IMR-90 (cell line): ENCODE data around the gene CT45A9. TPM values are rescaled to one million over a fixed set of nuclear protein-coding genes. Genes with fewer than 3 reads are reported as not detected.

ENCODE experiments used
- ATAC-seq: fragments of 200-7000 bp; cut with Tn5 transposase; 2 replicates; pipeline ENCODE4 v1.9.1; 2020; ENCODE audit warnings: low read depth, mild to moderate bottlenecking, moderate library complexity
- BruUV-seq: library from RNA; stranded (reverse); fragments of 400-500 nt; replicated peaks from 2 replicates; lab custom pipeline; 2021; lab: Mats Ljungman, UMichigan
- CTCF ChIA-PET: fragments of 300-600 bp; formaldehyde crosslinking; extraction: SDS; loops from one replicate; lab custom pipeline; 2021; ENCODE audit warnings: antibody characterized with exemption; lab: Yijun Ruan, JAX
- POLR2A ChIA-PET: fragments of 300-600 bp; sonication (Branson Sonifier 250); formaldehyde crosslinking; loops from one replicate; lab custom pipeline; 2022; ENCODE audit warnings: antibody characterized with exemption; ENCODE audit not compliant: unreplicated experiment; lab: Charles Lee
- DNase-seq: peaks from one replicate; pipeline ENCODE4 v3.0.0; 2013
- H2AFZ ChIP-seq: replicated peaks from 2 replicates; pipeline ENCODE3; 2013; ENCODE audit warnings: low read length, mild to moderate bottlenecking; ENCODE audit not compliant: poor library complexity
- H2AK5ac ChIP-seq: 2 replicates; pipeline ENCODE4 v1.6.1; 2013; ENCODE audit warnings: low read depth, low read length, inconsistent platforms
- H2AK9ac ChIP-seq: replicated peaks from 2 replicates; pipeline ENCODE3; 2013; ENCODE audit warnings: mild to moderate bottlenecking, low read depth, low read length, moderate library complexity; ENCODE audit not compliant: poor library complexity
- H2BK120ac ChIP-seq: 2 replicates; pipeline ENCODE4 v1.6.1; 2013; ENCODE audit warnings: low read depth, low read length, inconsistent platforms
- H2BK15ac ChIP-seq: 3 replicates; pipeline ENCODE4 v1.6.1; 2013; ENCODE audit warnings: low read depth, low read length, inconsistent platforms
- H2BK20ac ChIP-seq: 2 replicates; pipeline ENCODE4 v1.6.1; 2013; ENCODE audit warnings: low read depth, mild to moderate bottlenecking, inconsistent platforms, low read length, moderate library complexity
- H2BK5ac ChIP-seq: 2 replicates; pipeline ENCODE4 v1.6.1; 2013; ENCODE audit warnings: mild to moderate bottlenecking, low read depth, low read length, inconsistent platforms; ENCODE audit not compliant: poor library complexity, severe bottlenecking
- H3K14ac ChIP-seq: replicated peaks from 2 replicates; pipeline ENCODE4 v1.6.1; 2013; ENCODE audit warnings: low read depth, low read length, inconsistent platforms
- H3K18ac ChIP-seq: 2 replicates; pipeline ENCODE4 v1.6.1; 2013; ENCODE audit warnings: low read depth, low read length, control low read depth
- H3K23ac ChIP-seq: 2 replicates; pipeline ENCODE4 v1.6.1; 2013; ENCODE audit warnings: low read depth, low read length, inconsistent platforms
- H3K27ac ChIP-seq: 2 replicates; pipeline ENCODE4 v1.5.1; 2013; ENCODE audit warnings: mild to moderate bottlenecking, control low read depth, low read length; ENCODE audit not compliant: insufficient read depth
- H3K27me3 ChIP-seq: 2 replicates; pipeline ENCODE4 v1.6.1; 2013; ENCODE audit warnings: low read length; ENCODE audit not compliant: control insufficient read depth, insufficient read depth
- H3K36me3 ChIP-seq: 2 replicates; pipeline ENCODE4 v1.6.1; 2013; ENCODE audit warnings: low read length, mixed read lengths; ENCODE audit not compliant: control insufficient read depth, insufficient read depth
- H3K4ac ChIP-seq: 2 replicates; pipeline ENCODE4 v1.6.1; 2013; ENCODE audit warnings: low read depth, low read length, inconsistent platforms
- H3K4me1 ChIP-seq: 2 replicates; pipeline ENCODE4 v1.6.1; 2013; ENCODE audit warnings: low read length, mixed read lengths; ENCODE audit not compliant: control insufficient read depth, insufficient read depth
- H3K4me2 ChIP-seq: 2 replicates; pipeline ENCODE4 v1.6.1; 2013; ENCODE audit warnings: low read depth, mild to moderate bottlenecking, control low read depth, low read length, moderate library complexity
- H3K4me3 ChIP-seq: 2 replicates; pipeline ENCODE4 v1.5.1; 2013; ENCODE audit warnings: low read depth, mild to moderate bottlenecking, control low read depth, low read length, moderate library complexity; ENCODE audit not compliant: insufficient read depth
- H3K56ac ChIP-seq: 2 replicates; pipeline ENCODE4 v1.6.1; 2013; ENCODE audit warnings: low read length, inconsistent platforms; ENCODE audit not compliant: insufficient read depth; ENCODE audit errors: extremely low read depth
- H3K79me1 ChIP-seq, 2 experiments: 2 replicates each; pipeline ENCODE4 v1.6.1; 2013; ENCODE audit warnings: low read length in 2 of 2, inconsistent platforms in 1 of 2, low read depth in 1 of 2
- H3K9ac ChIP-seq: 2 replicates; pipeline ENCODE4 v1.6.1; 2013; ENCODE audit warnings: low read depth, low read length, control low read depth
- H3K9me1 ChIP-seq: 2 replicates; pipeline ENCODE4 v1.6.1; 2013; ENCODE audit warnings: low read length, inconsistent platforms; ENCODE audit not compliant: insufficient read depth
- H3K9me3 ChIP-seq: 2 replicates; pipeline ENCODE4 v1.6.1; 2013; ENCODE audit warnings: low read length; ENCODE audit not compliant: control insufficient read depth, insufficient read depth
- H4K20me1 ChIP-seq: 2 replicates; pipeline ENCODE4 v1.6.1; 2013; ENCODE audit warnings: low read length, inconsistent platforms; ENCODE audit not compliant: insufficient read depth
- H4K5ac ChIP-seq: 2 replicates; pipeline ENCODE4 v1.6.1; 2013; ENCODE audit warnings: mild to moderate bottlenecking, low read depth, low read length, control low read depth
- H4K8ac ChIP-seq, 2 experiments: 2 replicates each; pipeline ENCODE4 v1.6.1; 2013; ENCODE audit warnings: low read depth in 2 of 2, low read length in 2 of 2, control low read depth in 1 of 2, inconsistent platforms in 1 of 2
- H4K91ac ChIP-seq: 2 replicates; pipeline ENCODE4 v1.6.1; 2013; ENCODE audit warnings: low read depth, low read length, inconsistent platforms; ENCODE audit not compliant: insufficient read depth
- NFE2L2 ChIP-seq: fragments of 150-350 bp; IDR thresholded peaks from 2 replicates; pipeline ENCODE4 v1.6.1; 2016; ENCODE audit warnings: low read depth, mild to moderate bottlenecking, low read length
- POLR2A ChIP-seq: IDR thresholded peaks from 2 replicates; pipeline ENCODE4 v1.6.1; 2012; ENCODE audit warnings: mild to moderate bottlenecking, low read depth, low read length
- WGBS, 2 experiments: methylation state at CpG; one replicate each; pipeline versions ENCODE4 v1.1.5 to v1.1.7; 2013; ENCODE audit warnings: missing lambda C conversion rate in 2 of 2; ENCODE audit not compliant: insufficient read length in 1 of 2; ENCODE audit errors: extremely low coverage in 2 of 2; 5-methylcytosine and 5-hydroxymethylcytosine counted together
- dilution Hi-C: fragments of 300-500 bp; cut with HindIII; formaldehyde crosslinking; loops from one replicate; pipeline ENCODE4 v1.14.3; 2018; ENCODE audit warnings: low sequenced_read_pairs; ENCODE audit not compliant: unreplicated experiment
- in situ Hi-C: fragments of 300-500 bp; cut with MboI; formaldehyde crosslinking; loops from 3 replicates; pipeline ENCODE4 v1.14.3; 2019; ENCODE audit warnings: low sequenced_read_pairs, inconsistent platforms, mixed read lengths
- intact Hi-C: fragments of 100-400 bp; cut with micrococcal nuclease; formaldehyde crosslinking; loops from 2 replicates; pipeline ENCODE4 v1.10.0; 2022
- polyA plus RNA-seq, 3 experiments: library from polyadenylated mRNA; depleted of rRNA; stranded (reverse); fragments of >200 nt; gene quantifications; 2 replicates each; pipeline ENCODE4 v1.2.3, GENCODE V29; 2012; ENCODE audit warnings: low replicate concordance in 1 of 3
- total RNA-seq: library from RNA; depleted of rRNA; stranded (reverse); fragments of >200 nt; gene quantifications from 2 replicates; pipeline ENCODE4 v1.2.3, GENCODE V29; 2012

Gene CT45A9
- total and polyA plus RNA-seq, 2 of the 4 experiments (the other 2 are of a cell fraction) = not detected

DNA sequence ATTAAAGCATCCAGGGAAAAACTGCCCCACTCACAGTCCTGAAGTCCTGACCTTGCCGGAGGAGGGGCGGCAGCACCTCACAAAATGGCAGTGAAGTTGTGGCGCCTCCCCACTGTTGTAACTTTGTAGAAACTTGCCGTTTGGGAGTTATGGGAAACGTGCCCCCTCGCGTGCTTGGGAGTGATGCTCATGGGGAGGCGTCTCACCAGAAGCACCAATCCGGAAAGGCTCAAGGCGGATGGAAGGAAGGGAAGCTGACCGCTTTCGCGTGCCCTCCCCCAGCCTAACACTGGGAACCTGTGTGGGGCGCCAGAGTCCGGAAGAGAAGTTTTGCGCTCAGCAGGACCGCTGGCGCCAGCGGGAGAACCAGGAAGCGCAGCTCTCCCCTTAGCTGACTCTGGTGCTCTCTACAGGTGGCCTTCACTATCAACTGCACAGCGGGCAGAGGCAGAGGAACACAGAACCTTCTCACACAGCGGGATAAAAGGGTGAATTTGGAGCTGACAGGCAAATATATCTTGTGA is 21.7 kb upstream of the CT45A9 start, which contains the start of the genes CT45A10 and SAGE1:
Gene CT45A10 (minus strand): TSS at position 151 of the 524 bp plus-strand sequence. CDS start 8,100 bp downstream, outside the sequence.
Gene SAGE1 (plus strand): TSS at position 423 of the 524 bp plus-strand sequence. CDS start 2,527 bp downstream, outside the sequence.
- H2BK15ac ChIP-seq = no peak within 1 kb of the TSS
- H3K79me1 ChIP-seq = no peaks in the 10 kb centered on the region
- H3K36me3 ChIP-seq = no peaks in the 10 kb centered on the region
- H2BK20ac ChIP-seq = no peak within 1 kb of the TSS
- no peak within 1 kb of the TSS for H3K9ac ChIP-seq
- TF ChIP-seq NFE2L2 = no peak
- TF ChIP-seq POLR2A = no peak
- no peak within 1 kb of the TSS for H2BK5ac ChIP-seq
- H3K4me2 ChIP-seq = no peak within 1 kb of the TSS
- H4K8ac ChIP-seq = no peak within 1 kb of the TSS
- no peaks in the 10 kb centered on the region for H3K9me1 ChIP-seq
- no peak for DNase-seq
- 80% methylated on average over 4 of the region's 22 CpGs; no CpG with 5 or more reads in 1 of the 2 experiments for WGBS, 2 experiments
- H3K14ac ChIP-seq = no peak within 1 kb of the TSS
- no peak within 1 kb of the TSS for H4K91ac ChIP-seq
- no peak within 1 kb of the TSS for H2AK9ac ChIP-seq
- H3K27me3 ChIP-seq = no peaks in the 10 kb centered on the region
- in situ Hi-C loops (no loop called here), intact Hi-C loops (no loop called here), dilution Hi-C loops (no loop called here)
- H2AK5ac ChIP-seq = no peak within 1 kb of the TSS
- no peaks in the 10 kb centered on the region for H4K20me1 ChIP-seq
- no TSS peak for BruUV-seq
- H2AFZ ChIP-seq = no peak within 1 kb of the TSS
- POLR2A ChIA-PET = no interaction called here
- no peak for ATAC-seq
- H3K27ac ChIP-seq = no peak within 1 kb of the TSS
- H3K56ac ChIP-seq = no peak within 1 kb of the TSS
- no peak within 1 kb of the TSS for H3K23ac ChIP-seq
- H3K4ac ChIP-seq = no peak within 1 kb of the TSS
- CTCF ChIA-PET = no interaction called here
- H2BK120ac ChIP-seq = no peak within 1 kb of the TSS
- peaks cover 3% of the 10 kb centered on the region; the same call in 1 of the 2 replicates for H3K9me3 ChIP-seq
- no peak within 1 kb of the TSS for H3K18ac ChIP-seq
- H3K4me3 ChIP-seq = no peak within 1 kb of the TSS
- H4K5ac ChIP-seq = no peak within 1 kb of the TSS
- no peaks in the 10 kb centered on the region for H3K4me1 ChIP-seq
